GM21786 (cell line): ENCODE measurements around the gene PANK4.

Source experiments
- ATAC-seq: cut with Tn5 transposase; IDR thresholded peaks from one replicate; pipeline ENCODE4 v1.9.1; 2021; ENCODE audit not compliant: unreplicated experiment

The PANK4 gene

GRCh38 chr1:2514863-2515762 is 11.3 kb downstream of the PANK4 start:
- no peak for ATAC-seq

- ATAC-seq: no peak
Observed at GRCh38 chr1:2513939-2514652, 12.3 kb downstream of the PANK4 start.

GRCh38 chr1:2512862-2513421 is 13.5 kb downstream of the PANK4 start:
- ATAC-seq: no peak

GRCh38 chr1:2510366-2511155 is 15.8 kb downstream of the PANK4 start:
- ATAC-seq: no peak

- ATAC-seq: no peak
Observed at GRCh38 chr1:2509589-2509988, 16.8 kb downstream of the PANK4 start.

- ATAC-seq: no peak
Observed at GRCh38 chr1:2508751-2509150, 17.6 kb downstream of the PANK4 start.

GRCh38 chr1:2508180-2508579 is 18.2 kb downstream of the PANK4 start:
- no peak for ATAC-seq

GRCh38 chr1:2507744-2508155 is 18.6 kb downstream of the PANK4 start:
- ATAC-seq: no peak

- ATAC-seq: no peak
Observed at GRCh38 chr1:2506901-2507565, 19.4 kb downstream of the PANK4 start.

GRCh38 chr1:2506007-2506860 is 20.2 kb downstream of the PANK4 start:
- ATAC-seq: no peak

- ATAC-seq: no peak
Observed at GRCh38 chr1:2505461-2505994, 20.9 kb downstream of the PANK4 start.

GRCh38 chr1:2504949-2505272 is 21.5 kb downstream of the PANK4 start:
- ATAC-seq: no peak

- no peak for ATAC-seq
Observed at GRCh38 chr1:2504225-2504948, 22.0 kb downstream of the PANK4 start.

GRCh38 chr1:2503554-2504224 is 22.7 kb downstream of the PANK4 start:
- no peak for ATAC-seq

- ATAC-seq: no peak
Observed at GRCh38 chr1:2502661-2503553, 23.5 kb downstream of the PANK4 start.

GRCh38 chr1:2502210-2502609 is 24.2 kb downstream of the PANK4 start:
- ATAC-seq: no peak

GRCh38 chr1:2501820-2502119 is 24.6 kb downstream of the PANK4 start:
- no peak for ATAC-seq
